DOHH2 (cell line): ENCODE results near the gene CTNNA2.

Experiments
- H3F3A ChIP-seq: fragments of 200-600 bp; sonication (generic), shearing (Covaris generic); 2 replicates; pipeline ENCODE4 v1.6.0; 2016; ENCODE audit warnings: antibody characterized with exemption, mild to moderate bottlenecking; ENCODE audit not compliant: control insufficient read depth, insufficient read depth
- H3K27ac ChIP-seq: fragments of 200-600 bp; sonication (generic); 2 replicates; pipeline ENCODE4 v1.5.1; 2014; ENCODE audit warnings: low read depth, mild to moderate bottlenecking, low read length, moderate library complexity
- H3K27me3 ChIP-seq: fragments of 200-600 bp; sonication (generic); 2 replicates; pipeline ENCODE4 v1.6.1; 2014; ENCODE audit warnings: mild to moderate bottlenecking, low read length, mixed read lengths; ENCODE audit not compliant: control insufficient read depth
- H3K36me3 ChIP-seq: fragments of 200-600 bp; sonication (generic); 2 replicates; pipeline ENCODE4 v1.6.1; 2014; ENCODE audit warnings: mild to moderate bottlenecking, low read length, moderate library complexity, mixed read lengths; ENCODE audit not compliant: control insufficient read depth
- H3K4me1 ChIP-seq: fragments of 200-600 bp; sonication (generic); 2 replicates; pipeline ENCODE4 v1.6.1; 2014; ENCODE audit warnings: mild to moderate bottlenecking, low read length, mixed read lengths; ENCODE audit not compliant: control insufficient read depth
- H3K4me2 ChIP-seq: fragments of 200-600 bp; sonication (generic); 2 replicates; pipeline ENCODE4 v1.6.0; 2014; ENCODE audit warnings: mild to moderate bottlenecking, low read length, moderate library complexity
- H3K4me3 ChIP-seq: fragments of 200-600 bp; sonication (generic); 2 replicates; pipeline ENCODE4 v1.5.1; 2014; ENCODE audit warnings: mild to moderate bottlenecking, low read length, mixed read lengths
- H3K79me2 ChIP-seq: fragments of 200-600 bp; sonication (generic); 2 replicates; pipeline ENCODE4 v1.6.1; 2014; ENCODE audit warnings: mild to moderate bottlenecking, low read length, mixed read lengths; ENCODE audit not compliant: control insufficient read depth
- H3K9me2 ChIP-seq: fragments of 200-600 bp; sonication (generic); replicated peaks from 2 replicates; pipeline ENCODE4 v1.6.1; 2014; ENCODE audit warnings: mild to moderate bottlenecking, low read length, mixed read lengths; ENCODE audit not compliant: control insufficient read depth
- H3K9me3 ChIP-seq: fragments of 200-600 bp; sonication (generic); 2 replicates; pipeline ENCODE4 v1.6.1; 2014; ENCODE audit warnings: antibody characterized with exemption, low read length, mixed read lengths; ENCODE audit not compliant: control insufficient read depth, insufficient read depth
- H4K20me1 ChIP-seq: fragments of 200-600 bp; sonication (generic); 2 replicates; pipeline ENCODE4 v1.6.0; 2014; ENCODE audit warnings: low read depth, mild to moderate bottlenecking, antibody characterized with exemption, low read length, moderate library complexity; ENCODE audit not compliant: control insufficient read depth, insufficient read depth
- EZH2phosphoT487 ChIP-seq: fragments of 200-600 bp; sonication (generic); IDR thresholded peaks from 2 replicates; pipeline ENCODE4 v1.6.1; 2017; ENCODE audit warnings: borderline replicate concordance, mild to moderate bottlenecking, antibody characterized with exemption, low read length, moderate library complexity, mixed read lengths
- TF ChIP-seq, protein P1 (sequence below): fragments of 200-600 bp; sonication (generic); IDR thresholded peaks from one replicate; pipeline ENCODE4 v1.5.1; 2014; ENCODE audit warnings: antibody characterized with exemption, mild to moderate bottlenecking, low read depth, low read length; ENCODE audit not compliant: poor library complexity, severe bottlenecking

Gene CTNNA2

DNA sequence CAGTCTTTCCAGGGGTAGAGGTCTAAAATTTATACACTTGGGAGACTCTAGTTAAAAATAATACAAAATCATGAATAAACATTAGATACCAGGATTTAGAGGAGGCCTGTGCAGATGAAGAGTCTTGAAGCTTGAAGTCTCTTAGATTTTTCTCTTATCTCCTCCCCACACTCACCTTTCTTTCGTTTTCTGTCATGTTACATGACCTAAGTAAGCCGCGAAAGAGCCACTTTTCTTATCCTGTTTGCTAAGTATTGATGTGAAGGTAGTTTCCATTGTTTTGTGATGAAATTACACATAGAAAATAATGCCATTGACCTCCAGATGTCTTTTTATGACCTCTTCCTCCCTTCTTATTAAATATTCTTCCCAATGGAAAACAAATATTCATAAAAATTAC lies 423.9 kb downstream of the CTNNA2 start:
- Histone ChIP-seq H3K4me3 (no peak overlapping the region), H3K27ac (no peak overlapping the region), H3K4me1 (no peaks in the 10 kb centered on the region), H4K20me1 (no peaks in the 10 kb centered on the region), H3K36me3 (no peaks in the 10 kb centered on the region), H3K27me3 (no peaks in the 10 kb centered on the region), H3F3A (no peaks in the 10 kb centered on the region), H3K9me2 (no peaks in the 10 kb centered on the region), H3K9me3 (no peaks in the 10 kb centered on the region), H3K4me2 (no peak overlapping the region), H3K79me2 (no peaks in the 10 kb centered on the region)
- TF ChIP-seq, protein P1, sequence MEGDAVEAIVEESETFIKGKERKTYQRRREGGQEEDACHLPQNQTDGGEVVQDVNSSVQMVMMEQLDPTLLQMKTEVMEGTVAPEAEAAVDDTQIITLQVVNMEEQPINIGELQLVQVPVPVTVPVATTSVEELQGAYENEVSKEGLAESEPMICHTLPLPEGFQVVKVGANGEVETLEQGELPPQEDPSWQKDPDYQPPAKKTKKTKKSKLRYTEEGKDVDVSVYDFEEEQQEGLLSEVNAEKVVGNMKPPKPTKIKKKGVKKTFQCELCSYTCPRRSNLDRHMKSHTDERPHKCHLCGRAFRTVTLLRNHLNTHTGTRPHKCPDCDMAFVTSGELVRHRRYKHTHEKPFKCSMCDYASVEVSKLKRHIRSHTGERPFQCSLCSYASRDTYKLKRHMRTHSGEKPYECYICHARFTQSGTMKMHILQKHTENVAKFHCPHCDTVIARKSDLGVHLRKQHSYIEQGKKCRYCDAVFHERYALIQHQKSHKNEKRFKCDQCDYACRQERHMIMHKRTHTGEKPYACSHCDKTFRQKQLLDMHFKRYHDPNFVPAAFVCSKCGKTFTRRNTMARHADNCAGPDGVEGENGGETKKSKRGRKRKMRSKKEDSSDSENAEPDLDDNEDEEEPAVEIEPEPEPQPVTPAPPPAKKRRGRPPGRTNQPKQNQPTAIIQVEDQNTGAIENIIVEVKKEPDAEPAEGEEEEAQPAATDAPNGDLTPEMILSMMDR, result no peak
- no peak for TF ChIP-seq EZH2phosphoT487

DNA sequence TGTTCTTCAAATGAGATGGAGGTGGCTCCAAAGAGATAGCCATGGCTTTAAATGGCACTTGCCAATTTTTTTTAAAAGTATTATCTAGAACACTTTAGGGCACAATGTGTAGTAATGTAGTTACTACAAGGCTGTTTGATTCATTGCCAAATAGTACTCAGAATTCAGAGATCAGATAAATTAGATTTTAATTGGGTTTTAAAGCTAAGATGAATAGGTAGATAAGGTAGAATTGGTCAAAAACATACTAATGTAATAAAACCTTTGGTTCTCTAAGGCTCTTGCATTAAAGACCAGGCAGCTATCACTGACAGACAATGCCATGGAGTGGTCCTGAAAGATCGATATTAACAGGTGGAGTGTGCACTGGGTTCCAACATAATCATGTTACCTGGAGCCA lies 425.8 kb downstream of the CTNNA2 start:
- no peak overlapping the region for H3K4me2 ChIP-seq
- H3F3A ChIP-seq, result no peaks in the 10 kb centered on the region
- H3K27ac ChIP-seq, result no peak overlapping the region
- no peaks in the 10 kb centered on the region for H4K20me1 ChIP-seq
- H3K9me2 ChIP-seq, result no peaks in the 10 kb centered on the region
- H3K36me3 ChIP-seq, result no peaks in the 10 kb centered on the region
- H3K4me1 ChIP-seq, result no peaks in the 10 kb centered on the region
- TF ChIP-seq, protein P1, result no peak
- TF ChIP-seq EZH2phosphoT487, result no peak
- no peaks in the 10 kb centered on the region for H3K9me3 ChIP-seq
- no peaks in the 10 kb centered on the region for H3K27me3 ChIP-seq
- no peaks in the 10 kb centered on the region for H3K79me2 ChIP-seq
- no peak overlapping the region for H3K4me3 ChIP-seq

DNA sequence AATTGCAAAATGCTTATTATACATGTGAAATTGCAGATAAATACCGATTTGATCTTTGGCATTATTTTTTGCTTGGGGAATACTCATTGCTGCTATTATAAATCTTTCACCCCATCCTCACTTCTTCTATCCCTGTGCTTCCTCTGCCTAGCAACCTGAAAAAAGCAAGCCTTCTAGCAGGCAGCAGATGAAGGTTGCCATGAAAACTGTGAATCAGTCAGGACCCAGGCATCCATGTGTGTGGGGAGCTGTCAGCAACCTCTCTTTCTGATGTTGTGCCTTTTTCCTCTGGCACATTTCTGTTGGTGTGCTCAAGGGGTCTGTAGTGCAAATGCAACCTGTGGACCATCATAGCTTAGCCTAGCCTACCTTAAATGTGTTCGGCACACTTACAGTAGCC lies 427.5 kb downstream of the CTNNA2 start:
- TF ChIP-seq, protein P1, result no peak
- TF ChIP-seq EZH2phosphoT487, result no peak
- Histone ChIP-seq H3K27ac (no peak overlapping the region), H3K79me2 (no peaks in the 10 kb centered on the region), H3K9me3 (no peaks in the 10 kb centered on the region), H3K27me3 (no peaks in the 10 kb centered on the region), H3K4me2 (no peak overlapping the region), H4K20me1 (no peaks in the 10 kb centered on the region), H3K4me1 (no peaks in the 10 kb centered on the region), H3K4me3 (no peak overlapping the region), H3K36me3 (no peaks in the 10 kb centered on the region), H3F3A (no peaks in the 10 kb centered on the region), H3K9me2 (no peaks in the 10 kb centered on the region)

DNA sequence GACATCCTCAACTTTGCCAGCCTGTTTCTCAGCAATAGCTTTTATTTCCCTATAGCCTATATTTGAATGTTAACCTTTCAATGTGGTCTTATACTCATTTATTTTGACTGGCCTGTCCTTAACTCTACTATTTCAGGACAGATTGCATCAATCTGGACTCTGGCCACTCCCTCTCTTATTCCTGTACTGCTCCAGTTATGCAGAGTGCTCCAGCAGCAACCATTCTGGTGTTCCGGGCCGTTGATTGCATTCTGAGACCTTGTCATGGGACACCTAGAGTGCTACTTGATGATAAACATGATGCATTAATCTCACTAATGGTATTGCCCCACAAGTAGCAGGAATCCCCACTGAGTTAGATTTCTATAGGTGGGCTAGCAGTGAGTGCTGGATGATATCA lies 428.3 kb downstream of the CTNNA2 start:
- no peaks in the 10 kb centered on the region for H3K9me2 ChIP-seq
- H3K36me3 ChIP-seq, result no peaks in the 10 kb centered on the region
- no peak overlapping the region for H3K4me2 ChIP-seq
- H3K27me3 ChIP-seq, result no peaks in the 10 kb centered on the region
- TF ChIP-seq EZH2phosphoT487, result no peak
- TF ChIP-seq, protein P1, result no peak
- H3K9me3 ChIP-seq, result no peaks in the 10 kb centered on the region
- H3K4me1 ChIP-seq, result no peaks in the 10 kb centered on the region
- no peaks in the 10 kb centered on the region for H3F3A ChIP-seq
- no peaks in the 10 kb centered on the region for H3K79me2 ChIP-seq
- no peak overlapping the region for H3K27ac ChIP-seq
- no peak overlapping the region for H3K4me3 ChIP-seq
- H4K20me1 ChIP-seq, result no peaks in the 10 kb centered on the region
